HepG2 (cell line): ENCODE data around the gene USP10. TPM values are rescaled to one million over a fixed set of nuclear protein-coding genes. Genes with fewer than 3 reads are reported as not detected.
A peak's percentile ranks its signal among the peaks of the same experiment; 100 is the strongest.

Experiments
- FOSL2 ChIP-seq: sonication (generic); formaldehyde crosslinking; IDR thresholded peaks from 2 replicates; pipeline ENCODE4 v1.4.0; 2020; ENCODE audit warnings: missing genetic modification reagents
- HNRNPH1 ChIP-seq: fragments of 200-400 bp; formaldehyde crosslinking; optimal IDR thresholded peaks from 2 replicates; pipeline ENCODE3; 2017; ENCODE audit warnings: mild to moderate bottlenecking, low read depth, low read length
- HOXA5 ChIP-seq: sonication (generic); formaldehyde crosslinking; IDR thresholded peaks from 2 replicates; pipeline ENCODE4 v1.4.0; 2020; ENCODE audit warnings: missing genetic modification reagents
- IRX3 ChIP-seq: sonication (generic); formaldehyde crosslinking; IDR thresholded peaks from 2 replicates; pipeline ENCODE4 v1.8.1; 2023; ENCODE audit warnings: mild to moderate bottlenecking, low read depth, missing genetic modification reagents, borderline replicate concordance
- KLF15 ChIP-seq: sonication (generic); formaldehyde crosslinking; IDR thresholded peaks from 2 replicates; pipeline ENCODE4 v1.8.1; 2023; ENCODE audit warnings: borderline replicate concordance, mild to moderate bottlenecking, inconsistent platforms, missing genetic modification reagents, mixed read lengths
- MIER2 ChIP-seq: IDR thresholded peaks from 2 replicates; pipeline ENCODE4 v1.6.1; 2016; ENCODE audit warnings: missing biosample characterization, missing genetic modification reagents
- ZNF34 ChIP-seq: sonication (generic); formaldehyde crosslinking; IDR thresholded peaks from 2 replicates; pipeline ENCODE4 v1.4.0; 2020; ENCODE audit warnings: mild to moderate bottlenecking, missing genetic modification reagents, borderline replicate concordance
- polyA plus RNA-seq, 8 experiments: library from polyadenylated mRNA; depleted of rRNA in 3 of 8; stranded (reverse) in 7 of 8; unstranded in 1 of 8; fragments of >200 nt; fragmentation: Illumina TruSeq in 4 of 8; extraction: Trizol in 4 of 8; gene quantifications; 2 replicates each; pipeline versions ENCODE4 v1.2.1 to v1.2.3, GENCODE V29; 2011 to 2016; ENCODE audit warnings: low read depth in 4 of 8, missing spikeins in 1 of 8, mixed read lengths in 1 of 8; ENCODE audit not compliant: insufficient read depth in 1 of 8
- total RNA-seq, 5 experiments: library from RNA; depleted of rRNA; stranded (reverse); fragments of >200 nt; fragmentation: Illumina TruSeq; extraction: Trizol; gene quantifications; 2 replicates each; pipeline ENCODE4 v1.2.3, GENCODE V29; 2016; ENCODE audit warnings: low read depth in 1 of 5
- TF ChIP-seq, protein P1 (sequence below): sonication (generic); formaldehyde crosslinking; IDR thresholded peaks from 2 replicates; pipeline ENCODE4 v1.5.0; 2020; ENCODE audit warnings: missing genetic modification reagents
- TF ChIP-seq, protein P2 (sequence below): IDR thresholded peaks from 2 replicates; pipeline ENCODE4 v1.6.1; 2018; ENCODE audit warnings: missing genetic modification reagents
- TF ChIP-seq, protein P3 (sequence below): sonication (generic); formaldehyde crosslinking; IDR thresholded peaks from 2 replicates; pipeline ENCODE4 v1.9.0; 2021; ENCODE audit warnings: mild to moderate bottlenecking, missing genetic modification reagents
- TF ChIP-seq, protein P4 (sequence below): sonication (generic); formaldehyde crosslinking; conservative IDR thresholded peaks from 2 replicates; pipeline ENCODE4 v1.4.0; 2020; ENCODE audit warnings: missing genetic modification reagents
- TF ChIP-seq, protein P5 (sequence below): sonication (generic); formaldehyde crosslinking; IDR thresholded peaks from 2 replicates; pipeline ENCODE4; 2020; ENCODE audit warnings: missing genetic modification reagents, mild to moderate bottlenecking, borderline replicate concordance
- TF ChIP-seq, protein P6 (sequence below): sonication (generic); formaldehyde crosslinking; IDR thresholded peaks from 2 replicates; pipeline ENCODE4 v1.4.0; 2020; ENCODE audit warnings: missing genetic modification reagents

USP10 gene
- total and polyA plus RNA-seq, 2 of the 13 experiments (the other 11 are each of a cell fraction or from before 2014, with no cell fraction given), result 79.1 to 122 TPM

DNA sequence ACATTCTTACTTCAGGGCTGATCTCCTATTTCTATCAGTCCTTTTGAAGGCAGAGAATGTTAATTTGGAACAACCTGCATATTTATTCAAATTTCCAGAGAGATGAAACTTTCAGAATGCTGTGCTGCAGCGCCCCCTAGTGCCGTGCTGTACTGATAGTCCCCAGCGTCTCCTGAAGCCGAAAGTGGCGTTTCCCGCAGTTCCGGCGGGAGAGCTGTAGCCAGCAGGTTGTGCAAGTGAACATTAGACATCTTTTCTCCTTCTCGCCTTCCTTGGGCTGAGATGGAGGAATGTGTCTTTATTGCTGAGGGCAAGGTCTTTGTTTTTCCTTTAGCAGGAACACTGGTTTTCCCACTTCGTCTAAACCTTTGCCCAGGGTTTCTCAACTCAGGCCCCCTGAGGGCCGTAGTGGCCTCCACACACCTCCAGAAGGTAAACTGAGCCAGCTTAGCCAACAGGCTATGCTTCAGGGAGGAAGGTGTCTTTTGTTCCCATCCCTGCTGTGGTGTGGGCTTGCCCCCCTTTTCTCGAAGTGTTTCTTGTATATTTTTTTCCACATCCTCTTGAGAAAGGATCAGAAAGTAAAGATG is 26.4 kb downstream of the USP10 start (continued):
- TF ChIP-seq, protein P1, sequence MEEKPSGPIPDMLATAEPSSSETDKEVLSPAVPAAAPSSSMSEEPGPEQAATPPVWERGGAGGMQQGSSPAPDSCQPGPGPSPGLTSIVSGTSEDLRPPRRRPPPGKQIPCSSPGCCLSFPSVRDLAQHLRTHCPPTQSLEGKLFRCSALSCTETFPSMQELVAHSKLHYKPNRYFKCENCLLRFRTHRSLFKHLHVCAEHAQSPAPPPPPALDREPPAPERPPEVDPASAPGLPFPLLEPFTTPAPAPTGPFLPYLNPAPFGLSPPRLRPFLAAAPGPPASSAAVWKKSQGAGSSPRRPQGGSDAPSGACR, result peak; percentile 19; the same call in 1 of the 2 replicates
- TF ChIP-seq, protein P2, sequence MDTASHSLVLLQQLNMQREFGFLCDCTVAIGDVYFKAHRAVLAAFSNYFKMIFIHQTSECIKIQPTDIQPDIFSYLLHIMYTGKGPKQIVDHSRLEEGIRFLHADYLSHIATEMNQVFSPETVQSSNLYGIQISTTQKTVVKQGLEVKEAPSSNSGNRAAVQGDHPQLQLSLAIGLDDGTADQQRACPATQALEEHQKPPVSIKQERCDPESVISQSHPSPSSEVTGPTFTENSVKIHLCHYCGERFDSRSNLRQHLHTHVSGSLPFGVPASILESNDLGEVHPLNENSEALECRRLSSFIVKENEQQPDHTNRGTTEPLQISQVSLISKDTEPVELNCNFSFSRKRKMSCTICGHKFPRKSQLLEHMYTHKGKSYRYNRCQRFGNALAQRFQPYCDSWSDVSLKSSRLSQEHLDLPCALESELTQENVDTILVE, result no peak
- TF ChIP-seq, protein P3, sequence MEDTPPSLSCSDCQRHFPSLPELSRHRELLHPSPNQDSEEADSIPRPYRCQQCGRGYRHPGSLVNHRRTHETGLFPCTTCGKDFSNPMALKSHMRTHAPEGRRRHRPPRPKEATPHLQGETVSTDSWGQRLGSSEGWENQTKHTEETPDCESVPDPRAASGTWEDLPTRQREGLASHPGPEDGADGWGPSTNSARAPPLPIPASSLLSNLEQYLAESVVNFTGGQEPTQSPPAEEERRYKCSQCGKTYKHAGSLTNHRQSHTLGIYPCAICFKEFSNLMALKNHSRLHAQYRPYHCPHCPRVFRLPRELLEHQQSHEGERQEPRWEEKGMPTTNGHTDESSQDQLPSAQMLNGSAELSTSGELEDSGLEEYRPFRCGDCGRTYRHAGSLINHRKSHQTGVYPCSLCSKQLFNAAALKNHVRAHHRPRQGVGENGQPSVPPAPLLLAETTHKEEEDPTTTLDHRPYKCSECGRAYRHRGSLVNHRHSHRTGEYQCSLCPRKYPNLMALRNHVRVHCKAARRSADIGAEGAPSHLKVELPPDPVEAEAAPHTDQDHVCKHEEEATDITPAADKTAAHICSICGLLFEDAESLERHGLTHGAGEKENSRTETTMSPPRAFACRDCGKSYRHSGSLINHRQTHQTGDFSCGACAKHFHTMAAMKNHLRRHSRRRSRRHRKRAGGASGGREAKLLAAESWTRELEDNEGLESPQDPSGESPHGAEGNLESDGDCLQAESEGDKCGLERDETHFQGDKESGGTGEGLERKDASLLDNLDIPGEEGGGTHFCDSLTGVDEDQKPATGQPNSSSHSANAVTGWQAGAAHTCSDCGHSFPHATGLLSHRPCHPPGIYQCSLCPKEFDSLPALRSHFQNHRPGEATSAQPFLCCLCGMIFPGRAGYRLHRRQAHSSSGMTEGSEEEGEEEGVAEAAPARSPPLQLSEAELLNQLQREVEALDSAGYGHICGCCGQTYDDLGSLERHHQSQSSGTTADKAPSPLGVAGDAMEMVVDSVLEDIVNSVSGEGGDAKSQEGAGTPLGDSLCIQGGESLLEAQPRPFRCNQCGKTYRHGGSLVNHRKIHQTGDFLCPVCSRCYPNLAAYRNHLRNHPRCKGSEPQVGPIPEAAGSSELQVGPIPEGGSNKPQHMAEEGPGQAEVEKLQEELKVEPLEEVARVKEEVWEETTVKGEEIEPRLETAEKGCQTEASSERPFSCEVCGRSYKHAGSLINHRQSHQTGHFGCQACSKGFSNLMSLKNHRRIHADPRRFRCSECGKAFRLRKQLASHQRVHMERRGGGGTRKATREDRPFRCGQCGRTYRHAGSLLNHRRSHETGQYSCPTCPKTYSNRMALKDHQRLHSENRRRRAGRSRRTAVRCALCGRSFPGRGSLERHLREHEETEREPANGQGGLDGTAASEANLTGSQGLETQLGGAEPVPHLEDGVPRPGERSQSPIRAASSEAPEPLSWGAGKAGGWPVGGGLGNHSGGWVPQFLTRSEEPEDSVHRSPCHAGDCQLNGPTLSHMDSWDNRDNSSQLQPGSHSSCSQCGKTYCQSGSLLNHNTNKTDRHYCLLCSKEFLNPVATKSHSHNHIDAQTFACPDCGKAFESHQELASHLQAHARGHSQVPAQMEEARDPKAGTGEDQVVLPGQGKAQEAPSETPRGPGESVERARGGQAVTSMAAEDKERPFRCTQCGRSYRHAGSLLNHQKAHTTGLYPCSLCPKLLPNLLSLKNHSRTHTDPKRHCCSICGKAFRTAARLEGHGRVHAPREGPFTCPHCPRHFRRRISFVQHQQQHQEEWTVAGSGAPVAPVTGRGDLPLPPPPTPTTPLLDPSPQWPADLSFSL (CRISPR knock-in tag), result 0 out of 2 replicates have a peak, but pooled peaks have one; percentile 50
- TF ChIP-seq, protein P4, sequence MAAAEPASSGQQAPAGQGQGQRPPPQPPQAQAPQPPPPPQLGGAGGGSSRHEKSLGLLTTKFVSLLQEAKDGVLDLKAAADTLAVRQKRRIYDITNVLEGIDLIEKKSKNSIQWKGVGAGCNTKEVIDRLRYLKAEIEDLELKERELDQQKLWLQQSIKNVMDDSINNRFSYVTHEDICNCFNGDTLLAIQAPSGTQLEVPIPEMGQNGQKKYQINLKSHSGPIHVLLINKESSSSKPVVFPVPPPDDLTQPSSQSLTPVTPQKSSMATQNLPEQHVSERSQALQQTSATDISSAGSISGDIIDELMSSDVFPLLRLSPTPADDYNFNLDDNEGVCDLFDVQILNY (CRISPR knock-in tag), result no peak
- TF ChIP-seq ZNF34 (CRISPR knock-in tag) (0 out of 2 replicates have a peak, but pooled peaks have one; percentile 56), HOXA5 (CRISPR knock-in tag) (peak; percentile 40; the same call in 1 of the 2 replicates), MIER2 (CRISPR knock-in tag) (0 out of 2 replicates have a peak, but pooled peaks have one; percentile 30), KLF15 (CRISPR knock-in tag) (no peak; the same call in 1 of the 2 replicates), HNRNPH1 (no peak), FOSL2 (CRISPR knock-in tag) (peak; percentile 31; the same call in 1 of the 2 replicates), IRX3 (CRISPR knock-in tag) (peak; percentile 63; the same call in 1 of the 2 replicates)
- TF ChIP-seq, protein P5, sequence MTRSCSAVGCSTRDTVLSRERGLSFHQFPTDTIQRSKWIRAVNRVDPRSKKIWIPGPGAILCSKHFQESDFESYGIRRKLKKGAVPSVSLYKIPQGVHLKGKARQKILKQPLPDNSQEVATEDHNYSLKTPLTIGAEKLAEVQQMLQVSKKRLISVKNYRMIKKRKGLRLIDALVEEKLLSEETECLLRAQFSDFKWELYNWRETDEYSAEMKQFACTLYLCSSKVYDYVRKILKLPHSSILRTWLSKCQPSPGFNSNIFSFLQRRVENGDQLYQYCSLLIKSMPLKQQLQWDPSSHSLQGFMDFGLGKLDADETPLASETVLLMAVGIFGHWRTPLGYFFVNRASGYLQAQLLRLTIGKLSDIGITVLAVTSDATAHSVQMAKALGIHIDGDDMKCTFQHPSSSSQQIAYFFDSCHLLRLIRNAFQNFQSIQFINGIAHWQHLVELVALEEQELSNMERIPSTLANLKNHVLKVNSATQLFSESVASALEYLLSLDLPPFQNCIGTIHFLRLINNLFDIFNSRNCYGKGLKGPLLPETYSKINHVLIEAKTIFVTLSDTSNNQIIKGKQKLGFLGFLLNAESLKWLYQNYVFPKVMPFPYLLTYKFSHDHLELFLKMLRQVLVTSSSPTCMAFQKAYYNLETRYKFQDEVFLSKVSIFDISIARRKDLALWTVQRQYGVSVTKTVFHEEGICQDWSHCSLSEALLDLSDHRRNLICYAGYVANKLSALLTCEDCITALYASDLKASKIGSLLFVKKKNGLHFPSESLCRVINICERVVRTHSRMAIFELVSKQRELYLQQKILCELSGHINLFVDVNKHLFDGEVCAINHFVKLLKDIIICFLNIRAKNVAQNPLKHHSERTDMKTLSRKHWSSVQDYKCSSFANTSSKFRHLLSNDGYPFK, result peak; percentile 69; the same call in 1 of the 2 replicates
- TF ChIP-seq, protein P6, sequence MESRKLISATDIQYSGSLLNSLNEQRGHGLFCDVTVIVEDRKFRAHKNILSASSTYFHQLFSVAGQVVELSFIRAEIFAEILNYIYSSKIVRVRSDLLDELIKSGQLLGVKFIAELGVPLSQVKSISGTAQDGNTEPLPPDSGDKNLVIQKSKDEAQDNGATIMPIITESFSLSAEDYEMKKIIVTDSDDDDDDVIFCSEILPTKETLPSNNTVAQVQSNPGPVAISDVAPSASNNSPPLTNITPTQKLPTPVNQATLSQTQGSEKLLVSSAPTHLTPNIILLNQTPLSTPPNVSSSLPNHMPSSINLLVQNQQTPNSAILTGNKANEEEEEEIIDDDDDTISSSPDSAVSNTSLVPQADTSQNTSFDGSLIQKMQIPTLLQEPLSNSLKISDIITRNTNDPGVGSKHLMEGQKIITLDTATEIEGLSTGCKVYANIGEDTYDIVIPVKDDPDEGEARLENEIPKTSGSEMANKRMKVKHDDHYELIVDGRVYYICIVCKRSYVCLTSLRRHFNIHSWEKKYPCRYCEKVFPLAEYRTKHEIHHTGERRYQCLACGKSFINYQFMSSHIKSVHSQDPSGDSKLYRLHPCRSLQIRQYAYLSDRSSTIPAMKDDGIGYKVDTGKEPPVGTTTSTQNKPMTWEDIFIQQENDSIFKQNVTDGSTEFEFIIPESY, result peak; percentile 31; the same call in 1 of the 2 replicates
